Ovary (tissue), 9 donors: Measurements from ENCODE around the gene RGS3. TPM values are rescaled to one million over a fixed set of nuclear protein-coding genes. Genes with fewer than 3 reads are reported as not detected.

Experiments used
- DNase-seq, 5 donors: peaks; one replicate each; pipeline ENCODE4 v3.0.0-alpha.2; 2019 to 2020
- H3K27ac ChIP-seq, 2 donors: fragments of 200-600 bp; one replicate each; pipeline versions ENCODE4 v1.5.1 to v1.8.0; 2019 to 2022
- H3K27me3 ChIP-seq: fragments of 200-600 bp; one replicate; pipeline ENCODE4 v1.8.0; 2022
- H3K36me3 ChIP-seq: fragments of 200-600 bp; sonication (generic); one replicate; pipeline ENCODE4 v1.5.1; 2019
- H3K4me1 ChIP-seq: one replicate; pipeline ENCODE4 v1.8.1; 2013; ENCODE audit warnings: mild to moderate bottlenecking, moderate library complexity; ENCODE audit not compliant: insufficient read depth
- H3K4me3 ChIP-seq: fragments of 200-600 bp; sonication (generic); one replicate; pipeline ENCODE4 v1.5.1; 2017
- H3K9me3 ChIP-seq, 2 donors: fragments of 200-600 bp in 1 of 2; sonication (generic) in 1 of 2; one replicate each; pipeline versions ENCODE4 v1.5.1 to v1.8.1; 2013 to 2019; ENCODE audit warnings: mild to moderate bottlenecking in 1 of 2, moderate library complexity in 1 of 2
- EP300 ChIP-seq: sonication (generic); formaldehyde crosslinking; IDR thresholded peaks from one replicate; pipeline ENCODE4 v1.6.1; 2017; ENCODE audit warnings: antibody characterized with exemption
- POLR2A ChIP-seq: fragments of 450-650 bp; IDR thresholded peaks from one replicate; pipeline ENCODE4 v1.6.1; 2017; ENCODE audit warnings: antibody characterized with exemption, mild to moderate bottlenecking, moderate library complexity
- WGBS, 3 donors: extraction: QIAGEN DNeasy Blood & Tissue Kit in 1 of 3; methylation state at CpG; one replicate each; pipeline versions ENCODE4 v1.1.5 to v1.1.7; 2013 to 2017; 5-methylcytosine and 5-hydroxymethylcytosine counted together
- intact Hi-C, 4 donors: fragments of 100-400 bp; cut with DNase I; formaldehyde crosslinking; loops; one replicate each; pipeline versions ENCODE4 v1.11.0 to v1.15.1; 2022 to 2023
- polyA plus RNA-seq, 2 donors: library from polyadenylated mRNA; stranded (reverse); fragments of 200-250 nt in 1 of 2; fragments of 350-450 nt in 1 of 2; fragmentation: Illumina TruSeq in 1 of 2; extraction: RNeasy Lipid Tissue Mini Kit (QIAGEN cat#74804) in 1 of 2; gene quantifications; one replicate each; pipeline ENCODE4 v1.2.3, GENCODE V29; 2013 to 2014
- total RNA-seq, 7 donors: library from RNA; depleted of rRNA in 2 of 7; stranded (reverse); fragments of >200 nt in 2 of 7; fragmentation: NEBNext Ultra II Directional in 3 of 7; extraction: Animal tissue kit (Norgen Biotek cat#: 25700) in 3 of 7; gene quantifications; one replicate each; pipeline versions ENCODE4 v1.1.0 to v1.2.4, GENCODE V29; 2016 to 2023
- TF ChIP-seq, protein P1 (sequence below), 3 donors: fragments of 450-650 bp in 2 of 3; fragments of 200-600 bp in 1 of 3; IDR thresholded peaks; one replicate each; pipeline versions ENCODE4 v1.5.1 to v1.8.0; 2016 to 2022; ENCODE audit warnings: antibody characterized with exemption in 3 of 3, mild to moderate bottlenecking in 1 of 3
- donor health status: DM: no; HTN: no; CAD: no; lungs with moderate emphysema.
- donor health status: DM: no; HTN: no; CAD: no.
- donor health status: Bipolar disorder and iron deficiency.
- donor health status: DM: yes; HTN: yes; CAD: no.
- donor health status: DM: no; HTN: no; CAD: no.
- donor health status: DM: yes; HTN: yes; CAD: no.

Gene RGS3
- total and polyA plus RNA-seq, 9 donors = 6.1 to 49.3 (median 15.4) TPM

DNA sequence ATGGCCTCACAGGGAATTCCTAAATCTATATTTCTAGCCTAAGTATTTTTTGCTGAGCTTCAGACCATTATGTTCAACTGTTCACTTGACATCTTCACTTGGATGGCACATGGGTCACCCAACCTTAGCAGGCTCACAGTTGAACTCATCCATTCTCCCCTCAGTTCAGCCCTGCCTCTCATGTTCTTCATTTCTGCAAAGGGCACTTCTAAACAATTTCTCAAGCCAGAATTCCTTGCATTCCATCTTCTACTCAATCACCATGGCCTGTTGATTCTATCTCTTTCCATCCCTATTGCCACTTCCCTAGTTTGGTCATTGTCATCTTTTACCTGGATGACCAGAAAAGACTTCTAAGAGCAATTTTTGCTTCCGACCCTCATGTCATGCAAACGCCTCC, 7.3 kb upstream of the RGS3 start:
- Histone ChIP-seq H3K4me3 (no peak overlapping the region), H3K27ac (peak overlapping the region in 1 of 2 donors; percentile 90), H3K27me3 (no peaks in the 10 kb centered on the region), H3K36me3 (no peaks in the 10 kb centered on the region), H3K9me3 (no peaks in the 10 kb centered on the region), H3K4me1 (peaks cover 13% of the 10 kb centered on the region)
- TF ChIP-seq, protein P1, sequence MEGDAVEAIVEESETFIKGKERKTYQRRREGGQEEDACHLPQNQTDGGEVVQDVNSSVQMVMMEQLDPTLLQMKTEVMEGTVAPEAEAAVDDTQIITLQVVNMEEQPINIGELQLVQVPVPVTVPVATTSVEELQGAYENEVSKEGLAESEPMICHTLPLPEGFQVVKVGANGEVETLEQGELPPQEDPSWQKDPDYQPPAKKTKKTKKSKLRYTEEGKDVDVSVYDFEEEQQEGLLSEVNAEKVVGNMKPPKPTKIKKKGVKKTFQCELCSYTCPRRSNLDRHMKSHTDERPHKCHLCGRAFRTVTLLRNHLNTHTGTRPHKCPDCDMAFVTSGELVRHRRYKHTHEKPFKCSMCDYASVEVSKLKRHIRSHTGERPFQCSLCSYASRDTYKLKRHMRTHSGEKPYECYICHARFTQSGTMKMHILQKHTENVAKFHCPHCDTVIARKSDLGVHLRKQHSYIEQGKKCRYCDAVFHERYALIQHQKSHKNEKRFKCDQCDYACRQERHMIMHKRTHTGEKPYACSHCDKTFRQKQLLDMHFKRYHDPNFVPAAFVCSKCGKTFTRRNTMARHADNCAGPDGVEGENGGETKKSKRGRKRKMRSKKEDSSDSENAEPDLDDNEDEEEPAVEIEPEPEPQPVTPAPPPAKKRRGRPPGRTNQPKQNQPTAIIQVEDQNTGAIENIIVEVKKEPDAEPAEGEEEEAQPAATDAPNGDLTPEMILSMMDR (IDR thresholded peaks at IDR 0.05) = no peak
- TF ChIP-seq POLR2A = no peak
- TF ChIP-seq EP300 = no peak
- intact Hi-C loops = loop anchor here in 1 of 4 donors (5.0 kb wide), 1 partner anchor 111 kb away; no protein-coding TSS in a partner anchor
- DNase-seq = no peak
- 89 to 95% (median 93%) methylated on average over 2 of the region's 2 CpGs for WGBS, 3 donors

DNA sequence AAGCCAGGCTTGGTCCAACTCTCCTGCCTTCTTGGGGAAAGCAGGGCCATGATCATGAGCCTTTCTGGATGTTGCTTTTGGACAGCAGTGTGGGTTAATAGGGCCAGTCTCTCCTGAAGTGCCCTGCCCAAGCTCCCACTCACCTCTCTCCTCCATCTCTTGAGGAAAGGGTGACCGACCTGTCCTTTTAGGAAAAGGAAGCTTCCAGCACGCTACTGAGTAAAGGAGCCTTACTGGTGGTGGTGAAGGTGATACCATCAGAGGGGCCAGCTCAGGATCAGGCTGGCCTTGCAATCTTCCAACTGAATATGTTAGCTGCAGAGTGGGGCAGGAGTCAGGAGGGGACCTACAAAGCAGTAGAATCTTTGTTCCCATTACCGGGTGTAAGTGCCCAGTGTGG, 2.2 kb upstream of the RGS3 start:
- 79 to 100% (median 99%) methylated on average over 3 of the region's 3 CpGs for WGBS, 3 donors
- no peak overlapping the region for H3K4me3 ChIP-seq
- no peak overlapping the region for H3K27ac ChIP-seq
- peaks cover 4% of the 10 kb centered on the region for H3K4me1 ChIP-seq
- no peaks in the 10 kb centered on the region for H3K9me3 ChIP-seq
- TF ChIP-seq, protein P1 (IDR thresholded peaks at IDR 0.05) = no peak
- TF ChIP-seq EP300 (no peak), POLR2A (no peak)
- intact Hi-C loops = no loop called here
- no peaks in the 10 kb centered on the region for H3K27me3 ChIP-seq
- DNase-seq = no peak
- H3K36me3 ChIP-seq = no peaks in the 10 kb centered on the region

GRCh38 chr9:113461943-113462342, 1.6 kb upstream of the RGS3 start:
- H3K4me1 ChIP-seq = peaks cover 2% of the 10 kb centered on the region
- WGBS, 3 donors = 92 to 100% (median 96%) methylated on average over 4 of the region's 4 CpGs
- no peaks in the 10 kb centered on the region for H3K36me3 ChIP-seq
- no peak for DNase-seq
- TF ChIP-seq EP300 = no peak
- TF ChIP-seq, protein P1 (IDR thresholded peaks at IDR 0.05) = no peak
- no peak for TF ChIP-seq POLR2A
- no peaks in the 10 kb centered on the region for H3K9me3 ChIP-seq
- intact Hi-C loops = no loop called here
- no peak overlapping the region for H3K27ac ChIP-seq
- no peaks in the 10 kb centered on the region for H3K27me3 ChIP-seq
- H3K4me3 ChIP-seq = no peak overlapping the region

DNA sequence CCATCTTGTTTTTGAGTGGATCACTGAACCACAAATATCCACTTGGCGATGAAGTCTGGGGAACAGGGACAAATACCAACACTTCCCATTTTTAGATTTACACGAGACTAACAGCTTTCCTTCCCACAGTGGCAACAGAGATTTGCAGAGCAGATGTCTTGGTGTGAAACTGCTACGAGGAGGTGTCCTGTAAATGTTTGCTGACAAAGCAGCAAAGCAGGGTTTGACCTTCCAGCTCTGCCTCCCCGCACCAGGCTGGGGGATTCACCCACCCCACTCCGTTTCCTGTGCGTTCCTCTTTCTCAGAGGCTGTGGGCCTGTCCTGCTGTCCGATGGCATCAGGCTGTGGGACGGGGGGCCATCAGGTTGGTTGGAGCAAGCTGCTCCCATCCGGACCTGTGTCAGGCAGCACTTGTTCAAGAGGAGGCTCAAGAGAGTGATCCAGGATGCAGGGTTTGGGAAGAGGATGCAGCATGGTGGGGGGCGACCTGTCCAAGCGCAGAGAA, 693 bp upstream of the RGS3 start:
- Histone ChIP-seq H3K27me3 (no peaks in the 10 kb centered on the region), H3K9me3 (no peaks in the 10 kb centered on the region), H3K36me3 (no peaks in the 10 kb centered on the region), H3K27ac (no peak overlapping the region), H3K4me3 (no peak overlapping the region), H3K4me1 (peaks cover 2% of the 10 kb centered on the region)
- intact Hi-C loops = no loop called here
- 82 to 85% (median 83%) methylated on average over 11 of the region's 11 CpGs for WGBS, 3 donors
- DNase-seq = no peak
- TF ChIP-seq, protein P1 (IDR thresholded peaks at IDR 0.05) = no peak
- TF ChIP-seq EP300 (no peak), POLR2A (no peak)
